Ishikawa (cell line): ENCODE data around the gene CNTNAP5.

Experiments used
- EP300 ChIP-seq: IDR thresholded peaks from 2 replicates; pipeline ENCODE4 v1.6.1; 2012; ENCODE audit warnings: borderline replicate concordance
- TAF1 ChIP-seq: IDR thresholded peaks from 2 replicates; pipeline ENCODE4 v1.6.1; 2012; ENCODE audit warnings: low read depth, mild to moderate bottlenecking
- YY1 ChIP-seq: IDR thresholded peaks from 2 replicates; pipeline ENCODE4 v1.6.1; 2012; ENCODE audit warnings: low read depth

DNA sequence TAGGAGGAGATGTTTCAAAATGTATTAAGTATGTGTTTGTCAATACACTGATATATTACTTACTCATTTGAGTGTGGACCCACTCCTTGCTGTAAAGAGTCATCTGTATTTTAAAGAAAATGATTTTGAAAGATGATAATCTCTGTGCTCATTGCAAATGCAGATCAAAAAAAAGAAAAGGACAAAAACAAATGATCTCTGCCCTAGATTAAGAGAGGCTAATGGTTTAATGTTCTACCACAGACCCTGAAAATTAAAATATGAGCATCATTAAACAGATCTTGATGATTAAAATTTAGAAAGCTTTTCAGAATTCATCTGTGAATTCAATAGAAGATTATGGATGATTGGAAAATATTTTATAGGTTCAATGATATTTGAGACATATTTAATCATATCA, 136.5 kb downstream of the CNTNAP5 start:
- TF ChIP-seq TAF1 (no peak), EP300 (no peak), YY1 (no peak)
